Upper lobe of right lung (tissue), 1 donor: ENCODE results near the gene CD34. TPM values are rescaled to one million over a fixed set of nuclear protein-coding genes. Genes with fewer than 3 reads are reported as not detected.

Source experiments
- ATAC-seq: fragments of 200-7000 bp; cut with Tn5 transposase; one replicate; pipeline ENCODE4 v1.9.1; 2020; ENCODE audit warnings: mild to moderate bottlenecking, moderate library complexity
- DNase-seq: peaks from one replicate; pipeline ENCODE4 v3.0.0-alpha.2; 2020
- H3K27ac ChIP-seq: fragments of 200-600 bp; one replicate; pipeline ENCODE4 v1.8.0; 2022
- H3K27me3 ChIP-seq: fragments of 200-600 bp; one replicate; pipeline ENCODE4 v1.8.0; 2022; ENCODE audit warnings: mild to moderate bottlenecking
- H3K36me3 ChIP-seq: fragments of 200-600 bp; one replicate; pipeline ENCODE4 v1.8.0; 2022
- H3K4me1 ChIP-seq: fragments of 200-600 bp; one replicate; pipeline ENCODE4 v1.8.0; 2022
- H3K4me3 ChIP-seq: fragments of 200-600 bp; one replicate; pipeline ENCODE4 v1.8.0; 2022; ENCODE audit warnings: mild to moderate bottlenecking
- H3K9me3 ChIP-seq: fragments of 200-600 bp; one replicate; pipeline ENCODE4 v1.8.0; 2022
- CTCF ChIP-seq: fragments of 200-600 bp; IDR thresholded peaks from one replicate; pipeline ENCODE4 v1.8.0; 2022; ENCODE audit warnings: antibody characterized with exemption
- intact Hi-C: fragments of 100-400 bp; cut with DNase I; formaldehyde crosslinking; loops from one replicate; pipeline ENCODE4 v1.11.0; 2022
- long read RNA-seq: library from polyadenylated mRNA; unstranded; transcript quantifications from one replicate; pipeline ENCODE4 v2.0.0, GENCODE V29; 2021
- total RNA-seq: library from RNA; stranded (reverse); fragmentation: NEBNext Ultra II Directional; extraction: Animal tissue kit (Norgen Biotek cat#: 25700); gene quantifications from one replicate; pipeline ENCODE4 v1.2.1, GENCODE V29; 2021
- donor health status: DM: no; HTN: yes; CAD: no; lungs with severe emphysema.

The CD34 gene
- total RNA-seq: 50.7 TPM
- long read RNA-seq, full-length matches to known transcripts: 84 of 106 reads
- long read RNA-seq, partial matches to known transcripts: 12 of 106 reads
- long read RNA-seq, other reads (novel, unspliced or antisense): 10 of 106 reads

- H3K4me1 ChIP-seq: peaks cover 9% of the 10 kb centered on the region
- H3K9me3 ChIP-seq: no peaks in the 10 kb centered on the region
- ATAC-seq: peak; percentile 58
- no peaks in the 10 kb centered on the region for H3K36me3 ChIP-seq
- H3K27ac ChIP-seq: peak within 1 kb of the TSS; percentile 73
- peak within 1 kb of the TSS; percentile 49 for H3K4me3 ChIP-seq
- no peak for DNase-seq
- peaks cover 4% of the 10 kb centered on the region for H3K27me3 ChIP-seq
- no peak for TF ChIP-seq CTCF
- intact Hi-C loops: no loop called here
Measured at GRCh38 chr1:207910591-207911354, at the start of gene CD34. TSS of gene CD34 (minus strand) at chr1:207911125. CDS start at chr1:207911080, 45 bp downstream.

GRCh38 chr1:207960346-207960745 lies 49.4 kb upstream of the CD34 start:
- Histone ChIP-seq H3K27ac (peak overlapping the region; percentile 73), H3K4me3 (no peak overlapping the region), H3K36me3 (no peaks in the 10 kb centered on the region), H3K27me3 (no peaks in the 10 kb centered on the region), H3K4me1 (peaks cover 31% of the 10 kb centered on the region), H3K9me3 (no peaks in the 10 kb centered on the region)
- no peak for TF ChIP-seq CTCF
- intact Hi-C loops: loop anchor here (5.0 to 10.0 kb wide), 2 partner anchors 73 to 136 kb away; no protein-coding TSS in a partner anchor
- DNase-seq (no peak), ATAC-seq (no peak)

GRCh38 chr1:207959910-207960309 lies 49.0 kb upstream of the CD34 start:
- Histone ChIP-seq H3K4me3 (no peak overlapping the region), H3K9me3 (no peaks in the 10 kb centered on the region), H3K27me3 (no peaks in the 10 kb centered on the region), H3K27ac (peak overlapping the region; percentile 73), H3K36me3 (no peaks in the 10 kb centered on the region), H3K4me1 (peaks cover 31% of the 10 kb centered on the region)
- DNase-seq: no peak
- no peak for TF ChIP-seq CTCF
- no peak for ATAC-seq
- intact Hi-C loops: loop anchor here (5.0 to 10.0 kb wide), 2 partner anchors 73 to 135 kb away; no protein-coding TSS in a partner anchor

- DNase-seq (peak; percentile 81), ATAC-seq (peak; percentile 44)
- peak overlapping the region; percentile 57 for H3K4me3 ChIP-seq
- TF ChIP-seq CTCF: no peak
- no peaks in the 10 kb centered on the region for H3K9me3 ChIP-seq
- peak overlapping the region; percentile 73 for H3K27ac ChIP-seq
- H3K36me3 ChIP-seq: no peaks in the 10 kb centered on the region
- intact Hi-C loops: no loop called here
- H3K4me1 ChIP-seq: peaks cover 28% of the 10 kb centered on the region
- H3K27me3 ChIP-seq: no peaks in the 10 kb centered on the region
Measured at GRCh38 chr1:207959141-207959825, 48.4 kb upstream of the CD34 start.

- Histone ChIP-seq H3K4me1 (peaks cover 21% of the 10 kb centered on the region), H3K27ac (peak overlapping the region; percentile 73), H3K36me3 (no peaks in the 10 kb centered on the region), H3K9me3 (no peaks in the 10 kb centered on the region), H3K4me3 (peak overlapping the region; percentile 57), H3K27me3 (no peaks in the 10 kb centered on the region)
- ATAC-seq (no peak), DNase-seq (no peak)
- no peak for TF ChIP-seq CTCF
- intact Hi-C loops: no loop called here
Measured at GRCh38 chr1:207958376-207959139, 47.6 kb upstream of the CD34 start.
